ENCODE results near the gene VEZT. TPM values are rescaled to one million over a fixed set of nuclear protein-coding genes. Genes with fewer than 3 reads are reported as not detected.
"Not testable (repeated sequence)": the region's sequence is repeated elsewhere in the genome, so short reads cannot be mapped to it uniquely, and the experiment has no call there.

Gene VEZT
- total RNA-seq, 2 experiments from 2014 or later: 52.7 to 58.4 TPM

DNA sequence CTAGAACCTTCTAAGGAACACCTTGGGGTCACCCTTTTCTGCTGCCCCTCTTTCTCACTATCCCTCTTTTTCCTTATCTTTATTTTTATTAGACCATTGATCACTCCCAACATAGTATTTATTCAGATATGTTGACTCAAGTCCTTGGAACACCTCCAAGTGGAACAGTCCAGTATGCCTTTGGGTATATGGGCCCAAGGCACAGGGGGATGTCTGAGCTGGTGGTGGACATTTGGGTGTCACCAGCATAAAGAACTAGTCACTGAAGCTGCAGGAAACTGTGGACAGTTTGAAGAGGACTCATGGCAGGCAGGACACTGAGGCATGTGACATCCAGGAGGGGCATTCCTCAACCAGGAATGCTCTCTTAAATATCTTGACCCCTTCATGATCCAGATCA, 105.6 kb downstream of the VEZT start:
- no peaks in the 10 kb centered on the region for H3K9me3 Mint-ChIP-seq
- no peak overlapping the region for H3K27ac Mint-ChIP-seq
- no peak overlapping the region for H3K4me3 Mint-ChIP-seq
- no peaks in the 10 kb centered on the region for H3K36me3 Mint-ChIP-seq
- peaks cover 9% of the 10 kb centered on the region for H3K27me3 Mint-ChIP-seq
- no peaks in the 10 kb centered on the region for H3K4me1 Mint-ChIP-seq
- DNase-seq: no peak

DNA sequence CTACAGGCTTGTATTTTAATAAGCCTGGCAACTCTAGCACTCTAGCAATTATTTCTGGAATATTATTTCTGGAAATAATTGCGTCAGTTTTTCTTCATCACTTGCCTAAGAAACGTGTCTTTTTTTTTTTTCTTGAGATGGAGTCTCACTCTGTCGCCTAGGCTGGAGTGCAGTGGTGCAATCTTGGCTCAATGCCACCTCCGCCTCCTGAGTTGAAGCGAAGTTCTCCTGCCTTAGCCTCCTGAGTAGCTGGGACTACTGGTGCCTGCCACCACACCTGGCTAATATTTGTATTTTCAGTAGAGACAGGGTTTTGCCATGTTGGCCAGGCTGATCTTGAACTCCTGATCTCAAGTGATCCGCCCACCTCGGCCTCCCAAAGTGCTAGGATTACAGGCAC, 106.6 kb downstream of the VEZT start:
- H3K9me3 Mint-ChIP-seq, DNase-seq, H3K36me3 Mint-ChIP-seq, H3K27ac Mint-ChIP-seq, H3K27me3 Mint-ChIP-seq, H3K4me3 Mint-ChIP-seq, H3K4me1 Mint-ChIP-seq: not testable (repeated sequence)

DNA sequence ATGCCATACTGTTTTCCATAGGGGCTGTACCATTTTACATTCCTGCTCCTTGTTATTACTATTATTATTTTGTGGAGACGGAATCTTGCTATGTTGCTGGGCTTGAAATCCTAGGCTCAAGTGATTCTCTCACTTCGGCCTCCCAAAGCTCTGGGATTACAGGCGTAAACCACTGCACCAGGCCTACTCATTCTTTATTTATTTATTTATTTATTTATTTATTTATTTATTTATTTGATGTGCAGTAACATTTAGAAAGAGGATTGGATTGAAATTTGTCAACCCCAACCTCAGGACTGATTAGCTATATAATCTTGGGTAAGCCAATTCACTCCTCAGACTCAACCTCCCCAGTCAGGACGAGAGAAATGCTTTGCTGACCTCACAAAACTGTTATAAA, 107.9 kb downstream of the VEZT start:
- no peaks in the 10 kb centered on the region for H3K36me3 Mint-ChIP-seq
- H3K27ac Mint-ChIP-seq: no peak overlapping the region
- no peak for DNase-seq
- H3K9me3 Mint-ChIP-seq: no peaks in the 10 kb centered on the region
- peaks cover 7% of the 10 kb centered on the region for H3K27me3 Mint-ChIP-seq
- H3K4me1 Mint-ChIP-seq: no peaks in the 10 kb centered on the region
- no peak overlapping the region for H3K4me3 Mint-ChIP-seq

DNA sequence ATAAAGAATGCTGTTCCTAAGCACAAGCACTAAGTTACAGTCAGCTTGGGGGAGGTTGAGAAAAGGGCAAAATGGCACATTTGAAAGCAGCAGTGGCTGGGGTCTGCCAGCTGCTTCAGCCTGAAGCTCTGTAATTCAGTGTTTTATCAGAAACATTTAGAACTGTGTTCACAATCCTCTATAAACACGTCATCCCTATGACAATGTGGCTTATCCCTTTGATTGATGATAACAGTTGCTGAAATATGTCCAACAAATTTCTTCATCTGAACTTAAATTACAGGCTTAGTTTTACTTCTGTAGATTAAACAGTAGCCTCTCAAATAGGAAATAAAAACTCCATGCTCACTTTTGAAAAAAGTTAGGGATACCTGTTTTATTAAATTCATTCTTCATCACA, 108.8 kb downstream of the VEZT start:
- Mint-ChIP-seq H3K27me3 (peaks cover 3% of the 10 kb centered on the region), H3K27ac (no peak overlapping the region), H3K4me1 (no peaks in the 10 kb centered on the region), H3K36me3 (no peaks in the 10 kb centered on the region), H3K4me3 (no peak overlapping the region), H3K9me3 (no peaks in the 10 kb centered on the region)
- DNase-seq: no peak

DNA sequence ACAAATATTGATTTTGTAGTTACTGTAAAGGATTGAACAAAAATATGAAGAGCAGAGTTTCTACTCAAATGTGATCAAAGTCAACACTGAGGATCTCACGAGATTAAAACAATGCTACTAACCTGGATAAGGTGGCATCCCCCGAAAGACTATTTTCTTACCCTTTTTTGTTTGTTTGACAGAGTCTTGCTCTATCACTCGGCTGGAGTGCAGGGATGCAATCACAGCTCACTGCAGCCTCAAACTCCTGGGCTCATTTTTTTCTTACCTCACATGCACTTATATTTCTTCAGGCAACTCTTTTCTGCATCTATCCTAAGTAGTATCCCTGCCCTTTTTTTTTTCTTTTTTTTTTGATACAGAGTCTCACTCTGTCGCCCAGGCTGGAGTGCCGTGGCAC, 109.2 kb downstream of the VEZT start:
- H3K36me3 Mint-ChIP-seq: no peaks in the 10 kb centered on the region
- no peak overlapping the region for H3K4me3 Mint-ChIP-seq
- H3K9me3 Mint-ChIP-seq: no peaks in the 10 kb centered on the region
- no peaks in the 10 kb centered on the region for H3K4me1 Mint-ChIP-seq
- no peak for DNase-seq
- H3K27ac Mint-ChIP-seq: no peak overlapping the region
- peaks cover 3% of the 10 kb centered on the region for H3K27me3 Mint-ChIP-seq

DNA sequence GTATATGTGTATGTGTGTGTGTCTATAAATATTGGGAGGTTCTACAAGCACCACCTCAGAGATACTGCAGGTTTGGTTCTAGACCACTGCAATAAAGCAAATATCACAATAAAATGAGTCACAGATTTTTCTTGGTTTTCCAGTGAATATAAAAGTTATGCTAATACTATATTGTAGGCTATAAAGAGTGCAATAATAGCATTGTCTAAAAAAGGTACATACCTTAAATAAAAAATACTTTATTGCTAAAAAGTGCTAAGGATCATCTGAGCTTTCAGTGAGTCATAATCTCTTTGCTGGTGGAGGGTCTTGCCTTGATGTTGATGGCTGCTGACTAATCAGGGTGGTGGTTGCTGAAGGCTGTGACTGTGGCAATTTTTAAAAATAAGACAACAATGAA, 111.1 kb downstream of the VEZT start:
- no peaks in the 10 kb centered on the region for H3K36me3 Mint-ChIP-seq
- no peak for DNase-seq
- H3K4me3 Mint-ChIP-seq: no peak overlapping the region
- no peaks in the 10 kb centered on the region for H3K4me1 Mint-ChIP-seq
- no peak overlapping the region for H3K27ac Mint-ChIP-seq
- no peaks in the 10 kb centered on the region for H3K9me3 Mint-ChIP-seq
- H3K27me3 Mint-ChIP-seq: no peaks in the 10 kb centered on the region

DNA sequence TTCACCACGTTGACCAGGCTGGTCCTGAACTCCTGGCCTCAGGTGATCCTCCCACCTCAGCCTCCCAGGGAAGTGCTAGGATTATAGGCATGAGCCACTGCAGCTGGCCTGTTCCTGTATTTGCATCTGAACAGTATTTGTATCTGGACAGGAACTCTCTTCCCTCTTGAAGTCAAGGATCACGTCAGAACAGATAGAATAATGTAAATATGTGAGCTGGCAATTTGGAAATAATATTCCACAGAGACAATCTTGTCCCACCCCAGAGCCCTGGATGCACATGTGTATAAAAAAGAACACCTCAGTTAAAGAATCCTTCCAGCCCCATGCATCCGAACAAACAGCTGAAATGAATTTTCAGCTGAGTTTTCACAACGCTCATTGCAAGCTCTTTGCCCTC, 118.3 kb downstream of the VEZT start:
- Mint-ChIP-seq H3K27ac (no peak overlapping the region), H3K27me3 (no peaks in the 10 kb centered on the region), H3K4me1 (peaks cover 8% of the 10 kb centered on the region), H3K36me3 (no peaks in the 10 kb centered on the region), H3K9me3 (peaks cover 1% of the 10 kb centered on the region), H3K4me3 (no peak overlapping the region)
- no peak for DNase-seq

DNA sequence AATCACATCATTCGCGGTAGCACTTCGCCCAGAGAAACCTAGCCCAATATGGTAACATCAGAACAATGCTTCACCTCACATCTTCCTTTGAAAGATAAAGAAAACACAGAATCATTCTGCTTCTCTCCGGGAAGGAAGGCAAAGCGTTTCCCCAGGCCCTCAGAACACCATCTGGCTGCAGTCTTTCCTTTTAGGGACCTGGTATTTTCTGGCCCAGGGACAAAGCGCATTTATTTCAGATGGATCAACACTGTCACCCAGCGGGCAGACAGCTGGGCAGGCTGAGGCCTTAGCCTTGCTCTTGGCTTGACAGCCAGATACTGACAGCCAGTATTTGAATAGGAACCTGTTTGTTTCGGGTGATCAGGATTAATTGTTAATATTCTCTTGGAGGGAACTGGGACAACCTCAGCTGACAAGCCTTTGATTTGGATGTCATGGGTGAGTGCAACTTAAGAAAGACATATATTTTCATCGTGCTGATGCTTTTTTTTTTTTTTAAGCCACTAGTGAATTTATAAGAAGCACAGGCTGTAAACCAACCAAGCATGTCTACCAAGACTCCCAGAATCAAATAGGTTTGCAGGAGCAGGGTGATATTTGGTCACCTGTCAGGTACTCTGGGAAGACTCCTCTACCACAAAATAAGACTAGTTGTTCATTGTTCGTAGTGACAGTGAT, 118.9 kb downstream of the VEZT start:
- H3K36me3 Mint-ChIP-seq: no peaks in the 10 kb centered on the region
- no peak overlapping the region for H3K4me3 Mint-ChIP-seq
- H3K27ac Mint-ChIP-seq: no peak overlapping the region
- peaks cover 1% of the 10 kb centered on the region for H3K9me3 Mint-ChIP-seq
- no peak for DNase-seq
- H3K27me3 Mint-ChIP-seq: no peaks in the 10 kb centered on the region
- H3K4me1 Mint-ChIP-seq: peaks cover 8% of the 10 kb centered on the region

DNA sequence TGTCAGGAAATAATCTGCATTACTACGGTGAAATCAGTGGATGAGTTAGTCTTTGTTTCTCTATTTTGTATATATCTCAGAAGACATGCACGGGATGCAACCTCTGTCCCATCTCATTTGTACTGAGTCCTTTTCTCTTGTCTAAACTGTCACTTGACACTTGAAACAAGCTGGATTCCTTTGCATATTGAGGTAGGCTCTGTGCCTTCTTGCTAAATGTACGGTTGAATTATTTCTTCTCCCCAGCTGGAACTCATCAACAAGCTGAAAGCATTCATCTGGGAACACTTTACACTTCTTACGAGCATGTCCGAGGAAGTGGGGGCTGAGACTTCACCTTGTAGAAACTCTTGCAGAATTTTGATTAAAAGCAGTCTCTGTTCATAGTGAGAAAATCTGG, 119.5 kb downstream of the VEZT start:
- peaks cover 1% of the 10 kb centered on the region for H3K9me3 Mint-ChIP-seq
- no peak overlapping the region for H3K4me3 Mint-ChIP-seq
- H3K27me3 Mint-ChIP-seq: no peaks in the 10 kb centered on the region
- H3K36me3 Mint-ChIP-seq: no peaks in the 10 kb centered on the region
- peaks cover 12% of the 10 kb centered on the region for H3K4me1 Mint-ChIP-seq
- DNase-seq: no peak
- no peak overlapping the region for H3K27ac Mint-ChIP-seq

DNA sequence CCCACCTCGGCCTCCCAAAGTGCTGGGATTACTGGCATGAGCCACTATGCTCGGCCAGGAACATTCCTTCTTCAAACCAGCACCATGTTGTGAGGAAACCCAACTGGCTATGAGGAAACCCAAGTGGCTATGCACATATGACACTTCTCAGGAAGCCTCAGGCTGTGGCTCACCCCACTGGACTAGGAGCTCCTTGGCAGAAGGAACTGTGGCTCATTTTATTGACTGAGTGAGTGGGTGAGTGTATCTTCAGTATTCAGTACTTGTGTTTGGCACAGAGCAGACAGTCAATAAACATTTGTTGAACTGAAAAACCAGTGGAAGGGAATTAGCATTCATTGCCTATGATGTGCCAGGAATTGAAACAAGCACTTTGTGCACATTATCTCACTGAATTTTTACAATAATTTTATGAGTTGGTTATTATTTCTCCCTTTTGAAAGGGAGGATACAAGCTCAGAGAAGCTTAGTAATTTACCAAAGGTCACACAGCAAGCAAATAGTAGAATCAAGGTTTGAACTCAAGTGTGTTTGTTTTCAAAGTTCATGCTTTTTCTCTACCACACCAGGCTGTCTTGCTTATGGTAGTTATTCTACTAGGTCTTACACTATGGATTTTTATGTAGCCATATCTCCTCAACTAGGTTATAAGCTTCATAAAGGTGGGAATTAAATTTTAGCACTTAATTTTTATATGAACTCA, 121.6 kb downstream of the VEZT start:
- no peak for DNase-seq
- no peaks in the 10 kb centered on the region for H3K36me3 Mint-ChIP-seq
- no peaks in the 10 kb centered on the region for H3K27me3 Mint-ChIP-seq
- H3K27ac Mint-ChIP-seq: no peak overlapping the region
- H3K4me3 Mint-ChIP-seq: no peak overlapping the region
- H3K4me1 Mint-ChIP-seq: peaks cover 9% of the 10 kb centered on the region
- H3K9me3 Mint-ChIP-seq: peaks cover 1% of the 10 kb centered on the region

DNA sequence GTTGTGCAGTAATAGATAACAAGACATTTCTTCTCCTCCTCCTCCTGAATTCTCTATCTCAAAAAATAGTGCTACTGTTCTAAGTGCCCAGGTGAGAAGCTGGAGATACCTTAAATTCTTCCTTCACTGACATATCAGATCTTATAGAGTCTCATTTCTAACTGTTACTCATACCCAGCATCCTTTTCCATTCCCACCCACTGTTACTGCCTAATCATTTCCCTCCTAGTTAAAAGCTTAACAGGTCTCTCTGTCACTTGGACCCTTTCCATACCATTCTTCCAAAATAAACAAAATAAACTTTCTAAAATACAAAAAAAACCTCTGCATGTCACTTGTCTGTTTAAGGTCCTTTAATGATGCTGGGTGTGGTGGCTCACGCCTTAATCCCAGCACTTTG, 124.4 kb downstream of the VEZT start:
- H3K27me3 Mint-ChIP-seq: no peaks in the 10 kb centered on the region
- H3K4me1 Mint-ChIP-seq: peaks cover 5% of the 10 kb centered on the region
- no peak for DNase-seq
- no peaks in the 10 kb centered on the region for H3K36me3 Mint-ChIP-seq
- no peak overlapping the region for H3K4me3 Mint-ChIP-seq
- peaks cover 1% of the 10 kb centered on the region for H3K9me3 Mint-ChIP-seq
- H3K27ac Mint-ChIP-seq: no peak overlapping the region

DNA sequence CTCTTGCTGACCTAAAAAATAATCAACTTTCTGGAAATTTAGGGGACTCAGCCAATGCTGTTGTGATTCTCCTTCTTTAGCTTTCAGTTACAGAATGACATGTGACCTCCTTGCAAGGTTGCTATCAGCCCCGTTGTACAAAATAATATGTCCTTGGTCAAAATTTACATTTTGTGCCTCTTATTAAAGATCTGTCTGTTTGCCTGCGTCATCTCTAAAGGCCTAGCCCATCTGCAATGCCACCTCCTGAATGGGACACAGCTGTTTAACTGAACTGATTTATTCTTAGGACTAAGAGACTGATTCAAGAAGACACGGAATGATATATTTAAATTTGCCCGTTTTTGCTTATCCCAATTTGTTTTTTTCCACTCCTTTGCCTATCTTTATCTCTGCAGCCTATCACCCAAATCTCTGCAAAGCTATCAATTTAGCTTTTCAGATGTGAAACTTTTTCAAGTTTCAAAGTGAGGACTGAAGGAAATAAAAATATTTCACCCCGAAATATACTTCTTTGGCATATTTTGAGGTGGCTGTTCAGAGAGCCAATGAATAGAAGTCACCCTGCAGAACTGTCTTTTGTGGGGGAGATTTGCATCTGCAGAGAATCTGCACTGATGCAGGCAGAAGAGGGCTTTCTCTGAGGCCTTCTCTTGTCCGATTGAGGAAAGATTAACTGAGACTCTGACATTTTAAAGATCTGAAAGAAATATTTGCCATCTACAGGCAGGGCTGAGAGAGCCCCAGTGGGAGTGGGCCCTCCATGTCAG, 126.0 kb downstream of the VEZT start:
- H3K4me3 Mint-ChIP-seq: no peak overlapping the region
- H3K27ac Mint-ChIP-seq: no peak overlapping the region
- peaks cover 5% of the 10 kb centered on the region for H3K4me1 Mint-ChIP-seq
- DNase-seq: no peak
- H3K9me3 Mint-ChIP-seq: peaks cover 1% of the 10 kb centered on the region
- no peaks in the 10 kb centered on the region for H3K36me3 Mint-ChIP-seq
- no peaks in the 10 kb centered on the region for H3K27me3 Mint-ChIP-seq

DNA sequence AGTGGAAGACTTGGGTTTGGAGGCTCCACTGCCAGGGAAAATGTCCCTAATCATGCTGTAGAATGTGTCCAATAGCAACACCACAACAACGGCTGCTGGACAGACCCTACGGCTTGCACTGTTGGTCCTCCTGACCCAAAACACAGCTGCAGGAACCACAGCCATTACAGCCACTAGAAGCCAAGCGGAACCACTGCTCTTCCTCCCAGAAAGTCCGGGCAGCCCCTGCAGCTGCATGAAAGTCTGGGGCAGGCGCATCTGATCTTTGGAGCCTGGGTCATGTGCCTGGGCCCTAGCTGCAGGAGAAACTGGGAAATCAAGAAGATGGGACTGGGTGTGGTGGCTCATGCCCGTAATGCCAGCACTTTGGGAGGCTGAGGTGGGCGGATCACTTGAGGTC, 131.7 kb downstream of the VEZT start:
- H3K27me3 Mint-ChIP-seq: peaks cover 4% of the 10 kb centered on the region
- DNase-seq: no peak
- no peak overlapping the region for H3K27ac Mint-ChIP-seq
- no peaks in the 10 kb centered on the region for H3K9me3 Mint-ChIP-seq
- H3K36me3 Mint-ChIP-seq: no peaks in the 10 kb centered on the region
- no peak overlapping the region for H3K4me3 Mint-ChIP-seq
- H3K4me1 Mint-ChIP-seq: no peaks in the 10 kb centered on the region

DNA sequence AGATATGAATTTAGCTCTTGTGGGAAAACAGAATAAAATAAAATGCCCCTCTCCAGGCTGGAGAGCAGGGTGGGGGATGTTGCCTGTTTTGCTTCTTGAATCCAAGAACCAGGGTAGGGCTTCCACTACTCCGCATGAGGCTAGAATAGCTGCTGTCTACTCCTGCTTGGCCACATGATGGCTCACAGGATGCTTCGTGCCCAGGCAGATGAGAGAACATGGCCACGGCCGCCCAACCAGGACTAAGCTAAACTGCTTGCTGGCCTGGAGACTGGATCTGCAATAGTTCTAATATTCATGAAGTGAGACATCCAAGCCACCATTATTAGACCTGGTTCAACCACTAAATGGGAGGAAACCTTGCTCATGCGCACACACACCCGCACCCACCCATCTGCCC, 134.1 kb downstream of the VEZT start:
- Mint-ChIP-seq H3K27me3 (peaks cover 4% of the 10 kb centered on the region), H3K4me1 (no peaks in the 10 kb centered on the region), H3K4me3 (no peak overlapping the region), H3K9me3 (no peaks in the 10 kb centered on the region), H3K36me3 (no peaks in the 10 kb centered on the region), H3K27ac (no peak overlapping the region)
- DNase-seq: no peak
